ENCODE results near the gene STAT3. TPM values are rescaled to one million over a fixed set of nuclear protein-coding genes. Genes with fewer than 3 reads are reported as not detected.

The STAT3 gene
- total RNA-seq, 1 experiment from 2014 or later: 60.5 TPM

GRCh38 chr17:42405963-42406495 is 17.8 kb upstream of the STAT3 start:
- Histone ChIP-seq H3K9me3 (ENCODE audit: low read depth, low read length, poor library complexity, severe bottlenecking) (no peaks in the 10 kb centered on the region), H3K4me3 (ENCODE audit: low read depth, low read length, poor library complexity, severe bottlenecking) (no peak overlapping the region), H3K27ac (ENCODE audit: low read depth, low read length, poor library complexity, severe bottlenecking) (no peak overlapping the region), H3K36me3 (ENCODE audit: insufficient read depth, low read length, poor library complexity, severe bottlenecking) (no peaks in the 10 kb centered on the region), H3K4me1 (ENCODE audit: insufficient read depth, low read length, poor library complexity, severe bottlenecking) (peaks cover 17% of the 10 kb centered on the region), H3K27me3 (replicated peaks; ENCODE audit: insufficient read depth, low read depth, low read length, poor library complexity) (no peaks in the 10 kb centered on the region)
- CTCF ChIA-PET: interaction anchor here (0.6 to 1.4 kb wide), 9 partner anchors 29 to 184 kb away, joined by 3 to 10 read pairs (median 4); no protein-coding TSS in a partner anchor
- POLR2A ChIA-PET (ENCODE audit: low non-redundant PET): no interaction called here
- peak; percentile 75 for TF ChIP-seq CTCF (conservative IDR thresholded peaks at IDR 0.05; ENCODE audit: low read depth, low read length)
- no peak for TF ChIP-seq EZH2 (IDR thresholded peaks at IDR 0.05; ENCODE audit: borderline replicate concordance, low read depth, low read length, poor library complexity, severe bottlenecking)
- intact Hi-C loops (cut with micrococcal nuclease; ENCODE audit: unreplicated experiment): loop anchor here (2.0 to 5.0 kb wide), 2 partner anchors 83 to 111 kb away; no protein-coding TSS in a partner anchor
- no TSS peak for BruUV-seq (replicated peaks)
- DNase-seq (ENCODE audit: low spot score): peak; percentile 67

- TF ChIP-seq EZH2 (IDR thresholded peaks at IDR 0.05; ENCODE audit: borderline replicate concordance, low read depth, low read length, poor library complexity, severe bottlenecking) (no peak), CTCF (conservative IDR thresholded peaks at IDR 0.05; ENCODE audit: low read depth, low read length) (no peak)
- Histone ChIP-seq H3K36me3 (ENCODE audit: insufficient read depth, low read length, poor library complexity, severe bottlenecking) (no peaks in the 10 kb centered on the region), H3K27me3 (replicated peaks; ENCODE audit: insufficient read depth, low read depth, low read length, poor library complexity) (no peaks in the 10 kb centered on the region), H3K4me3 (ENCODE audit: low read depth, low read length, poor library complexity, severe bottlenecking) (no peak overlapping the region), H3K9me3 (ENCODE audit: low read depth, low read length, poor library complexity, severe bottlenecking) (no peaks in the 10 kb centered on the region), H3K4me1 (ENCODE audit: insufficient read depth, low read length, poor library complexity, severe bottlenecking) (peaks cover 17% of the 10 kb centered on the region), H3K27ac (ENCODE audit: low read depth, low read length, poor library complexity, severe bottlenecking) (no peak overlapping the region)
- CTCF ChIA-PET: interaction anchor here (0.5 kb wide), 1 partner anchor 306 kb away, joined by 3 read pairs; no protein-coding TSS in a partner anchor
- no TSS peak for BruUV-seq (replicated peaks)
- no peak for DNase-seq (ENCODE audit: low spot score)
- intact Hi-C loops (cut with micrococcal nuclease; ENCODE audit: unreplicated experiment): loop anchor here (5.0 kb wide), 1 partner anchor 112 kb away; no protein-coding TSS in a partner anchor
- POLR2A ChIA-PET (ENCODE audit: low non-redundant PET): no interaction called here
Observed at GRCh38 chr17:42405076-42405475, 16.8 kb upstream of the STAT3 start.

GRCh38 chr17:42404326-42405055 is 16.2 kb upstream of the STAT3 start:
- Histone ChIP-seq H3K27me3 (replicated peaks; ENCODE audit: insufficient read depth, low read depth, low read length, poor library complexity) (no peaks in the 10 kb centered on the region), H3K4me1 (ENCODE audit: insufficient read depth, low read length, poor library complexity, severe bottlenecking) (peaks cover 17% of the 10 kb centered on the region), H3K36me3 (ENCODE audit: insufficient read depth, low read length, poor library complexity, severe bottlenecking) (no peaks in the 10 kb centered on the region), H3K9me3 (ENCODE audit: low read depth, low read length, poor library complexity, severe bottlenecking) (no peaks in the 10 kb centered on the region), H3K27ac (ENCODE audit: low read depth, low read length, poor library complexity, severe bottlenecking) (no peak overlapping the region), H3K4me3 (ENCODE audit: low read depth, low read length, poor library complexity, severe bottlenecking) (no peak overlapping the region)
- TF ChIP-seq EZH2 (IDR thresholded peaks at IDR 0.05; ENCODE audit: borderline replicate concordance, low read depth, low read length, poor library complexity, severe bottlenecking) (no peak), CTCF (conservative IDR thresholded peaks at IDR 0.05; ENCODE audit: low read depth, low read length) (no peak)
- CTCF ChIA-PET: no interaction called here
- BruUV-seq (replicated peaks): no TSS peak
- DNase-seq (ENCODE audit: low spot score): no peak
- POLR2A ChIA-PET (ENCODE audit: low non-redundant PET): no interaction called here
- intact Hi-C loops (cut with micrococcal nuclease; ENCODE audit: unreplicated experiment): loop anchor here (5.0 kb wide), 1 partner anchor 113 kb away; no protein-coding TSS in a partner anchor

Measured in A673 (cell line).